H9 (cell line): ENCODE data around the gene SNPH. TPM values are rescaled to one million over a fixed set of nuclear protein-coding genes. Genes with fewer than 3 reads are reported as not detected.

Source experiments
- DNase-seq: peaks from one replicate; pipeline ENCODE4 v3.0.0-alpha.2; 2017
- H2AFZ ChIP-seq: one replicate; pipeline ENCODE4 v1.6.1; 2013; ENCODE audit warnings: mild to moderate bottlenecking, low read length, control low read depth, moderate library complexity
- H2AK5ac ChIP-seq: 2 replicates; pipeline ENCODE4 v1.6.1; 2013; ENCODE audit warnings: low read length, control low read depth, mixed read lengths; ENCODE audit not compliant: insufficient read length
- H2BK120ac ChIP-seq: one replicate; pipeline ENCODE4 v1.6.1; 2013; ENCODE audit warnings: low read depth, mild to moderate bottlenecking, low read length, control low read depth, inconsistent platforms; ENCODE audit not compliant: poor library complexity, severe bottlenecking
- H2BK12ac ChIP-seq: 2 replicates; pipeline ENCODE4 v1.6.1; 2013; ENCODE audit warnings: low read length, control low read depth, mixed read lengths, low read depth; ENCODE audit not compliant: insufficient read length
- H2BK15ac ChIP-seq: 2 replicates; pipeline ENCODE4 v1.6.1; 2013; ENCODE audit warnings: low read depth, low read length, control low read depth
- H2BK20ac ChIP-seq: one replicate; pipeline ENCODE4 v1.6.1; 2013; ENCODE audit warnings: low read depth, mild to moderate bottlenecking, low read length, control low read depth, inconsistent platforms; ENCODE audit not compliant: poor library complexity, severe bottlenecking
- H2BK5ac ChIP-seq: 2 replicates; pipeline ENCODE4 v1.6.1; 2013; ENCODE audit warnings: low read length, control low read depth, mixed read lengths; ENCODE audit not compliant: insufficient read length
- H3K14ac ChIP-seq: 2 replicates; pipeline ENCODE4 v1.6.1; 2013; ENCODE audit warnings: low read length, control low read depth; ENCODE audit not compliant: insufficient read depth
- H3K18ac ChIP-seq: 2 replicates; pipeline ENCODE4 v1.6.1; 2013; ENCODE audit warnings: low read depth, mild to moderate bottlenecking, mixed read lengths, low read length, control low read depth; ENCODE audit not compliant: insufficient read length
- H3K23ac ChIP-seq: 2 replicates; pipeline ENCODE4 v1.6.1; 2013; ENCODE audit warnings: low read length, control low read depth, mixed read lengths, low read depth; ENCODE audit not compliant: insufficient read length
- H3K23me2 ChIP-seq: 2 replicates; pipeline ENCODE4 v1.6.1; 2013; ENCODE audit warnings: low read depth, mild to moderate bottlenecking, mixed read lengths, low read length, control low read depth; ENCODE audit not compliant: insufficient read length, poor library complexity, severe bottlenecking
- H3K27ac ChIP-seq: 2 replicates; pipeline ENCODE4 v1.5.1; 2013; ENCODE audit warnings: low read length, control low read depth, mixed read lengths, low read depth; ENCODE audit not compliant: insufficient read length
- H3K27me3 ChIP-seq: 2 replicates; pipeline ENCODE4 v1.6.1; 2013; ENCODE audit warnings: low read length, control low read depth, inconsistent platforms; ENCODE audit not compliant: insufficient read depth
- H3K4ac ChIP-seq: 2 replicates; pipeline ENCODE4 v1.6.1; 2013; ENCODE audit warnings: low read depth, mild to moderate bottlenecking, control low read depth, inconsistent platforms, low read length, moderate library complexity
- H3K4me1 ChIP-seq: 2 replicates; pipeline ENCODE4 v1.6.1; 2013; ENCODE audit warnings: low read length, control low read depth, inconsistent platforms; ENCODE audit not compliant: insufficient read depth
- H3K4me2 ChIP-seq: 2 replicates; pipeline ENCODE4 v1.6.1; 2013; ENCODE audit warnings: low read length, control low read depth, mixed read lengths; ENCODE audit not compliant: insufficient read length, insufficient read depth
- H3K56ac ChIP-seq: 2 replicates; pipeline ENCODE4 v1.6.1; 2013; ENCODE audit warnings: low read depth, mild to moderate bottlenecking, mixed read lengths, low read length, control low read depth; ENCODE audit not compliant: insufficient read length
- H3K79me1 ChIP-seq: 2 replicates; pipeline ENCODE4 v1.6.1; 2013; ENCODE audit warnings: low read depth, mild to moderate bottlenecking, moderate library complexity, low read length, control low read depth, inconsistent platforms; ENCODE audit not compliant: insufficient read depth, poor library complexity, severe bottlenecking
- H3K79me2 ChIP-seq: 2 replicates; pipeline ENCODE4 v1.6.1; 2013; ENCODE audit warnings: low read length, control low read depth, inconsistent platforms; ENCODE audit not compliant: insufficient read depth
- H3K9ac ChIP-seq: 2 replicates; pipeline ENCODE4 v1.6.1; 2013; ENCODE audit warnings: low read length, control low read depth, mixed read lengths; ENCODE audit not compliant: insufficient read length; ENCODE audit errors: extremely low read depth
- H3K9me3 ChIP-seq: one replicate; pipeline ENCODE4 v1.6.1; 2013; ENCODE audit warnings: low read depth, low read length, inconsistent platforms; ENCODE audit not compliant: control insufficient read depth
- H3T11ph ChIP-seq: one replicate; pipeline ENCODE4 v1.6.1; 2013; ENCODE audit warnings: mild to moderate bottlenecking, low read length, control low read depth, inconsistent platforms
- H4K20me1 ChIP-seq: one replicate; pipeline ENCODE4 v1.6.1; 2013; ENCODE audit not compliant: control insufficient read depth, insufficient read length, insufficient read depth
- H4K5ac ChIP-seq: 2 replicates; pipeline ENCODE4 v1.6.1; 2013; ENCODE audit warnings: low read depth, mild to moderate bottlenecking, mixed read lengths, low read length, control low read depth; ENCODE audit not compliant: insufficient read length
- H4K8ac ChIP-seq: replicated peaks from 2 replicates; pipeline ENCODE4 v1.6.1; 2013; ENCODE audit warnings: low read length, control low read depth, mixed read lengths, low read depth; ENCODE audit not compliant: insufficient read length
- H4K91ac ChIP-seq: 2 replicates; pipeline ENCODE4 v1.6.1; 2013; ENCODE audit warnings: low read depth, mild to moderate bottlenecking, moderate library complexity, mixed read lengths, low read length, control low read depth; ENCODE audit not compliant: insufficient read length
- H3K27ac Mint-ChIP-seq, 3 experiments: 2 replicates in 2 of 3; 3 replicates in 1 of 3; pipeline ENCODE4 v1.8.0; 2020 to 2021; ENCODE audit warnings: mixed read lengths in 3 of 3, mild to moderate bottlenecking in 1 of 3, moderate library complexity in 1 of 3
- H3K27me3 Mint-ChIP-seq: 2 replicates; pipeline ENCODE4 v1.8.0; 2021; ENCODE audit warnings: low read depth, mild to moderate bottlenecking, moderate library complexity, mixed read lengths
- H3K36me3 Mint-ChIP-seq, 3 experiments: 2 replicates in 2 of 3; 3 replicates in 1 of 3; pipeline ENCODE4 v1.8.0; 2020 to 2021; ENCODE audit warnings: low read depth in 3 of 3, mixed read lengths in 3 of 3; ENCODE audit not compliant: insufficient read depth in 1 of 3
- H3K4me1 Mint-ChIP-seq, 2 experiments: 2 replicates each; pipeline ENCODE4 v1.8.0; 2020; ENCODE audit warnings: mixed read lengths in 2 of 2
- H3K4me3 Mint-ChIP-seq, 2 experiments: 2 replicates in 1 of 2; 3 replicates in 1 of 2; pipeline ENCODE4 v1.8.0; 2020 to 2021; ENCODE audit warnings: mild to moderate bottlenecking in 2 of 2, mixed read lengths in 2 of 2, moderate library complexity in 1 of 2
- H3K9me3 Mint-ChIP-seq, 2 experiments: 2 replicates in 1 of 2; 3 replicates in 1 of 2; pipeline ENCODE4 v1.8.0; 2020; ENCODE audit warnings: mild to moderate bottlenecking in 2 of 2, mixed read lengths in 2 of 2, moderate library complexity in 1 of 2
- CTCF ChIP-seq: fragments of 200-600 bp; sonication (generic); conservative IDR thresholded peaks from 3 replicates; pipeline ENCODE4 v1.8.0; 2021; ENCODE audit warnings: antibody characterized with exemption, mild to moderate bottlenecking
- WGBS: extraction: QIAGEN DNeasy Blood & Tissue Kit; methylation state at CpG from one replicate; pipeline ENCODE4 v1.1.7; 2013; ENCODE audit warnings: missing lambda C conversion rate, low lambda C conversion rate, mixed read lengths; ENCODE audit not compliant: insufficient read length; ENCODE audit errors: extremely low coverage; 5-methylcytosine and 5-hydroxymethylcytosine counted together
- total RNA-seq: library from RNA; stranded (reverse); gene quantifications from 2 replicates; pipeline ENCODE4 v1.2.1, GENCODE V29; 2021

SNPH gene
- total RNA-seq, 1 experiment from 2014 or later, result 1.8 TPM

GRCh38 chr20:1345030-1345755 is 79.1 kb downstream of the SNPH start:
- Mint-ChIP-seq H3K27ac (peak overlapping the region in 1 of 3 experiments; percentile 36; a peak in 1 of 7 replicates), H3K9me3 (peaks cover 10 to 14% of the 10 kb centered on the region in 2 experiments), H3K4me3 (no peak overlapping the region), H3K36me3 (peaks cover 0 to 18% (median 14%) of the 10 kb centered on the region in 3 experiments; a peak in 6 of 7 replicates), H3K4me1 (no peaks in the 10 kb centered on the region), H3K27me3 (peaks cover 1% of the 10 kb centered on the region; the same call in 1 of the 2 replicates)
- WGBS, result no CpG with 5 or more reads among the region's 4 CpGs
- Histone ChIP-seq H3K79me1 (no peaks in the 10 kb centered on the region), H3K9ac (no peak overlapping the region), H3K4me1 (no peaks in the 10 kb centered on the region), H3K27ac (no peak overlapping the region), H2BK5ac (no peak overlapping the region), H3K18ac (no peak overlapping the region), H3K23ac (no peak overlapping the region), H3K14ac (no peak overlapping the region), H2BK12ac (no peak overlapping the region), H3K4ac (no peak overlapping the region), H3K4me2 (no peak overlapping the region), H4K91ac (no peak overlapping the region), H2AFZ (no peak overlapping the region), H4K5ac (no peak overlapping the region), H3K23me2 (no peaks in the 10 kb centered on the region), H3K9me3 (no peaks in the 10 kb centered on the region), H2AK5ac (no peak overlapping the region), H2BK120ac (no peak overlapping the region), H3K27me3 (no peaks in the 10 kb centered on the region; the same call in 1 of the 2 replicates), H3T11ph (no peak overlapping the region), H4K20me1 (no peaks in the 10 kb centered on the region), H3K56ac (no peak overlapping the region), H2BK20ac (no peak overlapping the region), H2BK15ac (no peak overlapping the region), H4K8ac (no peak overlapping the region), H3K79me2 (no peaks in the 10 kb centered on the region)
- no peak for TF ChIP-seq CTCF
- peak; percentile 13 for DNase-seq
